Measurements from ENCODE around the gene DNAJC4.
A peak's percentile ranks its signal among the peaks of the same experiment; 100 is the strongest.

Gene DNAJC4

GRCh38 chr11:64201543-64201942 is 28.8 kb upstream of the DNAJC4 start:
- H3K9me3 ChIP-seq (ENCODE audit: control insufficient read depth in 1 of 2, low read length in 2 of 2): no peaks in the 10 kb centered on the region
- no peak overlapping the region for H3K4me3 ChIP-seq (ENCODE audit: low read depth in 1 of 2, low read length in 2 of 2)
- peaks cover 50 to 83% of the 10 kb centered on the region in 2 donors for H3K36me3 ChIP-seq (ENCODE audit: control insufficient read depth in 1 of 2, insufficient read depth in 2 of 2, low read length in 2 of 2)
- no peaks in the 10 kb centered on the region for H3K27me3 ChIP-seq (ENCODE audit: low read depth, low read length)
- H3K4me1 ChIP-seq (ENCODE audit: control insufficient read depth in 1 of 2, insufficient read depth in 2 of 2, low read length in 2 of 2): peaks cover 3 to 10% of the 10 kb centered on the region in 2 donors
- H3K27ac ChIP-seq (ENCODE audit: low read length): no peak overlapping the region

- no peaks in the 10 kb centered on the region for H3K27me3 ChIP-seq (ENCODE audit: low read depth, low read length)
- no peak overlapping the region for H3K4me3 ChIP-seq (ENCODE audit: low read depth in 1 of 2, low read length in 2 of 2)
- peaks cover 3 to 10% of the 10 kb centered on the region in 2 donors for H3K4me1 ChIP-seq (ENCODE audit: control insufficient read depth in 1 of 2, insufficient read depth in 2 of 2, low read length in 2 of 2)
- no peaks in the 10 kb centered on the region for H3K9me3 ChIP-seq (ENCODE audit: control insufficient read depth in 1 of 2, low read length in 2 of 2)
- H3K36me3 ChIP-seq (ENCODE audit: control insufficient read depth in 1 of 2, insufficient read depth in 2 of 2, low read length in 2 of 2): peaks cover 38 to 74% of the 10 kb centered on the region in 2 donors
- H3K27ac ChIP-seq (ENCODE audit: low read length): no peak overlapping the region
Measured at GRCh38 chr11:64202992-64203391, 27.4 kb upstream of the DNAJC4 start.

DNA sequence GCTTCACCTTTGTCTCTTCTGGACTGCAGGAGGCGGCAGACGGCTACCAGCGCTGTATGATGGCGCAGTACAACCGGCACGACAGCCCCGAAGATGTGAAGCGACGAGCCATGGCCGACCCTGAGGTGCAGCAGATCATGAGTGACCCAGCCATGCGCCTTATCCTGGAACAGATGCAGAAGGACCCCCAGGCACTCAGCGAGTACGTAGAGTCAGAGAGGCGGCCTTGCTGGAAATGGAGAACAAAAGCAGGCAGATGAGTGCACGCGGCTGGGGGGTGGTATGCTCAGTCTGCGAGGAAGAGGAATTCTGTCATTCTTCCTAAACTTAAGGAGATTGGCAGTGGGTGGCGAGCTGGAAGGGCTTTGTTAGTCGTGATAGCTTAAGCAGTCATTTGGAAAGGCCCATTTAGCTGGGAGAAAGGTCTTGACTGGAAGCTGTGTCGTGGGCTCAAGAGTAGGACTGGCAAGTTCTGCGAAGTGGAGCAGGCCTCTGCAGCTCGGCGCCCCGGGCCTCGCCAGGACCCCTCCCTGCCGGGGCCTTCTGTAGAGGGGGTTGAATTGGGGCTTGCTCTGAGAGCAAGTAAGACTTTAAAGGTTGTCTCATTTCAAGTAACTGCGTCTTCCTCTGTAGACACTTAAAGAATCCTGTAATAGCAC is 26.8 kb upstream of the DNAJC4 start:
- Histone ChIP-seq H3K4me1 (ENCODE audit: control insufficient read depth in 1 of 2, insufficient read depth in 2 of 2, low read length in 2 of 2) (peaks cover 3 to 11% of the 10 kb centered on the region in 2 donors), H3K36me3 (ENCODE audit: control insufficient read depth in 1 of 2, insufficient read depth in 2 of 2, low read length in 2 of 2) (peaks cover 38 to 68% of the 10 kb centered on the region in 2 donors), H3K4me3 (ENCODE audit: low read depth in 1 of 2, low read length in 2 of 2) (no peak overlapping the region), H3K27me3 (ENCODE audit: low read depth, low read length) (no peaks in the 10 kb centered on the region), H3K9me3 (ENCODE audit: control insufficient read depth in 1 of 2, low read length in 2 of 2) (no peaks in the 10 kb centered on the region), H3K27ac (ENCODE audit: low read length) (no peak overlapping the region)

- peaks cover 38 to 63% of the 10 kb centered on the region in 2 donors for H3K36me3 ChIP-seq (ENCODE audit: control insufficient read depth in 1 of 2, insufficient read depth in 2 of 2, low read length in 2 of 2)
- H3K9me3 ChIP-seq (ENCODE audit: control insufficient read depth in 1 of 2, low read length in 2 of 2): no peaks in the 10 kb centered on the region
- no peak overlapping the region for H3K27ac ChIP-seq (ENCODE audit: low read length)
- H3K4me3 ChIP-seq (ENCODE audit: low read depth in 1 of 2, low read length in 2 of 2): no peak overlapping the region
- H3K4me1 ChIP-seq (ENCODE audit: control insufficient read depth in 1 of 2, insufficient read depth in 2 of 2, low read length in 2 of 2): peaks cover 3 to 15% of the 10 kb centered on the region in 2 donors
- no peaks in the 10 kb centered on the region for H3K27me3 ChIP-seq (ENCODE audit: low read depth, low read length)
Measured at GRCh38 chr11:64204080-64204440, 26.3 kb upstream of the DNAJC4 start.

DNA sequence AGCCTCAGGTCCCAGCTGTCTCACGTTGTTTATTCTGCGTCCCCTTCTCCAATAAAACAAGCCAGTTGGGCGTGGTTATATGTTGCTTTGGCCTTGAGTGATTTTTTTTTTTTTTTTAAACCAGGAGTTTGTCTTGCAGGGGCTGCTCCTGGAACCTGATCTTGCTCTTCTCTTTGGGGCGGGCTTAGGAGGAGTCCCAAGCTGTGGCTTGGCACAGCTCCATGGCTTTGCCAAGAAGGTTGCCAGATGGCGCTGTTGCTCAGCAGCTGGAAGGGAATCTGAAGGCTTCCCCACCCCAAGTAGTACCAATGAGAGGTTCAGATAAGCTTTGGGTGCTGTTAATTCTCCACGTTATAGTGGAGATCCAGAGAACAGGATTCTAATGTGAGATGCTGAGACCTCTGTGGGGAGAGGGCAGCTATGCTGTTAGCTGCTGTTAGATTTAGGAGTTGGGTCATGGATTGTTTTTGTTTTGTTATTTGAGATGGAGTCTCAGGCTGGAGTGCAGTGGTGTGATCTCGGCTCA is 25.8 kb upstream of the DNAJC4 start:
- Histone ChIP-seq H3K27ac (ENCODE audit: low read length) (no peak overlapping the region), H3K9me3 (ENCODE audit: control insufficient read depth in 1 of 2, low read length in 2 of 2) (no peaks in the 10 kb centered on the region), H3K36me3 (ENCODE audit: control insufficient read depth in 1 of 2, insufficient read depth in 2 of 2, low read length in 2 of 2) (peaks cover 38 to 63% of the 10 kb centered on the region in 2 donors), H3K4me1 (ENCODE audit: control insufficient read depth in 1 of 2, insufficient read depth in 2 of 2, low read length in 2 of 2) (peaks cover 3 to 15% of the 10 kb centered on the region in 2 donors), H3K27me3 (ENCODE audit: low read depth, low read length) (no peaks in the 10 kb centered on the region), H3K4me3 (ENCODE audit: low read depth in 1 of 2, low read length in 2 of 2) (no peak overlapping the region)

- H3K27me3 ChIP-seq (ENCODE audit: low read depth, low read length): no peaks in the 10 kb centered on the region
- H3K36me3 ChIP-seq (ENCODE audit: control insufficient read depth in 1 of 2, insufficient read depth in 2 of 2, low read length in 2 of 2): peaks cover 23 to 43% of the 10 kb centered on the region in 2 donors
- peak within 1 kb of the TSS; percentile 90 for H3K27ac ChIP-seq (ENCODE audit: low read length)
- H3K4me1 ChIP-seq (ENCODE audit: control insufficient read depth in 1 of 2, insufficient read depth in 2 of 2, low read length in 2 of 2): peaks cover 3 to 15% of the 10 kb centered on the region in 2 donors
- H3K9me3 ChIP-seq (ENCODE audit: control insufficient read depth in 1 of 2, low read length in 2 of 2): no peaks in the 10 kb centered on the region
- peak within 1 kb of the TSS; percentile 56 to 67 for H3K4me3 ChIP-seq (ENCODE audit: low read depth in 1 of 2, low read length in 2 of 2)
Measured at GRCh38 chr11:64206457-64207255, 23.7 kb upstream of the DNAJC4 start, which contains the start of gene FERMT3. FERMT3 (plus strand) TSS chr11:64206721; CDS start chr11:64207365, 644 bp downstream.

- H3K27me3 ChIP-seq (ENCODE audit: low read depth, low read length): no peaks in the 10 kb centered on the region
- H3K9me3 ChIP-seq (ENCODE audit: control insufficient read depth in 1 of 2, low read length in 2 of 2): no peaks in the 10 kb centered on the region
- peaks cover 18 to 38% of the 10 kb centered on the region in 2 donors for H3K36me3 ChIP-seq (ENCODE audit: control insufficient read depth in 1 of 2, insufficient read depth in 2 of 2, low read length in 2 of 2)
- peaks cover 3 to 15% of the 10 kb centered on the region in 2 donors for H3K4me1 ChIP-seq (ENCODE audit: control insufficient read depth in 1 of 2, insufficient read depth in 2 of 2, low read length in 2 of 2)
- peak overlapping the region; percentile 90 for H3K27ac ChIP-seq (ENCODE audit: low read length)
- H3K4me3 ChIP-seq (ENCODE audit: low read depth in 1 of 2, low read length in 2 of 2): peak overlapping the region; percentile 56 to 67
Measured at GRCh38 chr11:64207256-64208085, 22.9 kb upstream of the DNAJC4 start.

- H3K27me3 ChIP-seq (ENCODE audit: low read depth, low read length): no peaks in the 10 kb centered on the region
- peak overlapping the region; percentile 56 to 67 for H3K4me3 ChIP-seq (ENCODE audit: low read depth in 1 of 2, low read length in 2 of 2)
- peak overlapping the region; percentile 90 for H3K27ac ChIP-seq (ENCODE audit: low read length)
- H3K9me3 ChIP-seq (ENCODE audit: control insufficient read depth in 1 of 2, low read length in 2 of 2): no peaks in the 10 kb centered on the region
- peaks cover 10 to 30% of the 10 kb centered on the region in 2 donors for H3K36me3 ChIP-seq (ENCODE audit: control insufficient read depth in 1 of 2, insufficient read depth in 2 of 2, low read length in 2 of 2)
- H3K4me1 ChIP-seq (ENCODE audit: control insufficient read depth in 1 of 2, insufficient read depth in 2 of 2, low read length in 2 of 2): peaks cover 3 to 15% of the 10 kb centered on the region in 2 donors
Measured at GRCh38 chr11:64208086-64208795, 22.1 kb upstream of the DNAJC4 start.

DNA sequence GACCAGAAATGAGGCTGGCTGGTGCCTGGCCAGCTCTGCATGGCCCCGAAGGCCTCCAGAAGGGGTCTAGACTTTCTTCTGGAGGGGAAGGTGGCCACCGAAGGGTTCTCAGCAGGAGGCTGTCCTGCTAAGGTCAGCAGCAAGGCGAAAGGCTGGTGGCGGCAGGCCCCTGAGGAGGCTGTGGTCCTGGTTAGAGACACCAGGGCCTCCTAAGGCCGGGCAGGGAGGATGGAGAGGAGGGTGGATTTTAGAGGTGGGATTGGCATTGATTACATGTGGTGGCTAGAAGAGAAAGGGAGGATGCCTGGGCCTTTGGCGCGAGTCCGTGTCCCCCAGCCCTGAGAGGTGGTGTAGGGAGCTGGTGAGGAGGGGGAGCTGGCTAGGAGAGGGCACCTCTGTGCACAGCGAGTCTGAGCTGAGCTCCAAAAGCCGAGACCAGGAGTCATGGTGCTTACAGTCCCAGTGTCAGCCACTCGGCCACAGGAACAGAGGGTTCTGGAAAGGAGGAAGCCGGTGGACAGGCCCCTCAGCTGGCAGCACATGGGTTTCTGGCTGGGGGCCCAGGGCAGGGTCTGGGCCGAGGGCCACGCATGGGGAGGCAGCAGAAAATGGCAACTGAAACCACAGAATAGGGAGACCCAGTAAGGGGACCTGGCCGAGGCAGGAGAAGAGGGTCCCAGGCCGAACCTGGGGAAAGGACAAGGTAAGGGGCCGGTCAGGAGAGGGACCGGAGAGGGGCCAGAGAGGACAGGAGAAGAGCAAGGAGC is 21.4 kb upstream of the DNAJC4 start:
- Histone ChIP-seq H3K9me3 (ENCODE audit: control insufficient read depth in 1 of 2, low read length in 2 of 2) (no peaks in the 10 kb centered on the region), H3K27ac (ENCODE audit: low read length) (no peak overlapping the region), H3K4me3 (ENCODE audit: low read depth in 1 of 2, low read length in 2 of 2) (no peak overlapping the region), H3K4me1 (ENCODE audit: control insufficient read depth in 1 of 2, insufficient read depth in 2 of 2, low read length in 2 of 2) (peaks cover 3 to 14% of the 10 kb centered on the region in 2 donors), H3K27me3 (ENCODE audit: low read depth, low read length) (no peaks in the 10 kb centered on the region), H3K36me3 (ENCODE audit: control insufficient read depth in 1 of 2, insufficient read depth in 2 of 2, low read length in 2 of 2) (peaks cover 3 to 23% of the 10 kb centered on the region in 2 donors)

GRCh38 chr11:64209563-64209843 is 20.8 kb upstream of the DNAJC4 start:
- H3K27me3 ChIP-seq (ENCODE audit: low read depth, low read length): no peaks in the 10 kb centered on the region
- H3K4me3 ChIP-seq (ENCODE audit: low read depth in 1 of 2, low read length in 2 of 2): no peak overlapping the region
- no peak overlapping the region for H3K27ac ChIP-seq (ENCODE audit: low read length)
- peaks cover 0 to 9% of the 10 kb centered on the region in 2 donors for H3K4me1 ChIP-seq (ENCODE audit: control insufficient read depth in 1 of 2, insufficient read depth in 2 of 2, low read length in 2 of 2)
- H3K9me3 ChIP-seq (ENCODE audit: control insufficient read depth in 1 of 2, low read length in 2 of 2): no peaks in the 10 kb centered on the region
- peaks cover 0 to 17% of the 10 kb centered on the region in 2 donors for H3K36me3 ChIP-seq (ENCODE audit: control insufficient read depth in 1 of 2, insufficient read depth in 2 of 2, low read length in 2 of 2)

Data from muscle layer of duodenum (tissue), 2 donors.